GM23338 (cell line): ENCODE results near the gene ASTN1. TPM values are rescaled to one million over a fixed set of nuclear protein-coding genes. Genes with fewer than 3 reads are reported as not detected.

Experiments used
- ATAC-seq: fragments of 200-7000 bp; cut with Tn5 transposase; 3 replicates; pipeline ENCODE4 v1.9.1; 2020
- DNase-seq: peaks from one replicate; pipeline ENCODE4 v3.0.0-alpha.2; 2015; ENCODE audit warnings: low spot score
- H2AFZ ChIP-seq: fragments of 200-600 bp; sonication (generic); 2 replicates; pipeline ENCODE4 v1.8.0; 2016; ENCODE audit warnings: antibody characterized with exemption, mild to moderate bottlenecking, moderate library complexity
- H3F3A ChIP-seq: fragments of 200-600 bp; sonication (generic); replicated peaks from 2 replicates; pipeline ENCODE4 v1.8.0; 2017; ENCODE audit warnings: antibody characterized with exemption, mixed run types, low read depth
- H3K27ac ChIP-seq: fragments of 200-600 bp; sonication (generic); 2 replicates; pipeline ENCODE4 v1.6.1; 2016; ENCODE audit warnings: low read depth
- H3K27me3 ChIP-seq: fragments of 200-600 bp; sonication (generic); 2 replicates; pipeline ENCODE4 v1.8.0; 2016; ENCODE audit warnings: mild to moderate bottlenecking, mixed run types, moderate library complexity; ENCODE audit not compliant: insufficient read depth
- H3K36me3 ChIP-seq: fragments of 200-600 bp; sonication (generic); 2 replicates; pipeline ENCODE4 v1.8.0; 2016; ENCODE audit warnings: mild to moderate bottlenecking; ENCODE audit not compliant: insufficient read depth
- H3K4me1 ChIP-seq: fragments of 200-600 bp; sonication (generic); 2 replicates; pipeline ENCODE4 v1.8.0; 2016; ENCODE audit warnings: mild to moderate bottlenecking, moderate library complexity; ENCODE audit not compliant: insufficient read depth
- H3K4me2 ChIP-seq: fragments of 200-600 bp; sonication (generic); 2 replicates; pipeline ENCODE4 v1.7.1; 2017; ENCODE audit warnings: mixed run types
- H3K4me3 ChIP-seq: fragments of 200-600 bp; sonication (generic); 2 replicates; pipeline ENCODE4 v1.6.1; 2016; ENCODE audit warnings: mixed run types
- H3K79me2 ChIP-seq: fragments of 200-600 bp; sonication (generic); replicated peaks from 2 replicates; pipeline ENCODE4 v1.8.0; 2017; ENCODE audit warnings: mild to moderate bottlenecking; ENCODE audit not compliant: insufficient read depth
- H3K9me2 ChIP-seq: fragments of 200-600 bp; sonication (generic); 2 replicates; pipeline ENCODE4 v1.8.0; 2017; ENCODE audit not compliant: insufficient read depth
- H4K20me1 ChIP-seq: fragments of 200-600 bp; sonication (generic); replicated peaks from 2 replicates; pipeline ENCODE4 v1.8.0; 2017; ENCODE audit warnings: mild to moderate bottlenecking; ENCODE audit not compliant: insufficient read depth
- H3K27ac Mint-ChIP-seq: 2 replicates; pipeline ENCODE4 v1.8.0; 2020; ENCODE audit warnings: inconsistent platforms, mild to moderate bottlenecking, moderate library complexity, mixed read lengths
- H3K27me3 Mint-ChIP-seq: 3 replicates; pipeline ENCODE4 v1.8.0; 2022; ENCODE audit warnings: low read depth, mild to moderate bottlenecking, moderate library complexity, mixed read lengths, inconsistent platforms; ENCODE audit not compliant: insufficient read depth, poor library complexity
- H3K36me3 Mint-ChIP-seq: 3 replicates; pipeline ENCODE4 v1.8.0; 2021; ENCODE audit warnings: low read depth, mild to moderate bottlenecking, inconsistent platforms, moderate library complexity, mixed read lengths
- H3K4me1 Mint-ChIP-seq: 3 replicates; pipeline ENCODE4 v1.8.0; 2020; ENCODE audit warnings: mild to moderate bottlenecking, inconsistent platforms, mixed read lengths
- H3K4me3 Mint-ChIP-seq: 3 replicates; pipeline ENCODE4 v1.8.0; 2021; ENCODE audit warnings: moderate library complexity, mild to moderate bottlenecking, inconsistent platforms, mixed read lengths
- H3K9me3 Mint-ChIP-seq: 3 replicates; pipeline ENCODE4 v1.8.0; 2020; ENCODE audit warnings: moderate library complexity, mild to moderate bottlenecking, inconsistent platforms, mixed read lengths
- CREB1 ChIP-seq: fragments of 250-450 bp; sonication (Bioruptor Pico); IDR thresholded peaks from 2 replicates; pipeline ENCODE4 v1.5.0; 2020; ENCODE audit warnings: low read depth, mild to moderate bottlenecking, moderate library complexity
- EZH2 ChIP-seq: fragments of 200-600 bp; sonication (generic); IDR thresholded peaks from one replicate; pipeline ENCODE4 v1.8.0; 2017; ENCODE audit warnings: antibody characterized with exemption, mild to moderate bottlenecking, low read depth; ENCODE audit not compliant: unreplicated experiment
- EZH2phosphoT487 ChIP-seq: fragments of 200-600 bp; sonication (generic); IDR thresholded peaks from one replicate; pipeline ENCODE4 v1.8.1; 2018; ENCODE audit warnings: antibody characterized with exemption; ENCODE audit not compliant: unreplicated experiment
- JUNB ChIP-seq: IDR thresholded peaks from one replicate; pipeline ENCODE4 v1.6.1; 2016; ENCODE audit warnings: antibody characterized with exemption; ENCODE audit not compliant: unreplicated experiment
- NANOG ChIP-seq: IDR thresholded peaks from 2 replicates; pipeline ENCODE4 v1.6.1; 2016; ENCODE audit warnings: antibody characterized with exemption, borderline replicate concordance
- POLR2AphosphoS5 ChIP-seq: IDR thresholded peaks from 2 replicates; pipeline ENCODE4 v1.6.1; 2016; ENCODE audit warnings: antibody characterized with exemption, low read depth
- STAT1 ChIP-seq: IDR thresholded peaks from one replicate; pipeline ENCODE4 v1.6.1; 2016; ENCODE audit warnings: antibody characterized with exemption; ENCODE audit not compliant: unreplicated experiment
- ZNF114 ChIP-seq: fragments of 250-450 bp; sonication (Bioruptor Pico); IDR thresholded peaks from 2 replicates; pipeline ENCODE4 v1.5.0; 2020; ENCODE audit warnings: mild to moderate bottlenecking, moderate library complexity
- ZNF331 ChIP-seq: fragments of 250-450 bp; sonication (Bioruptor Pico); IDR thresholded peaks from 2 replicates; pipeline ENCODE4 v1.5.0; 2020; ENCODE audit warnings: low read depth, mild to moderate bottlenecking, moderate library complexity
- polyA plus RNA-seq: library from polyadenylated mRNA; unstranded; fragments of >200 nt; fragmentation: Nextera tagmentation; extraction: Ambion mirVana; gene quantifications from 2 replicates; pipeline ENCODE4 v1.2.1, GENCODE V29; 2016
- total RNA-seq: library from RNA; depleted of rRNA; stranded (reverse); fragments of >200 nt; shearing (Covaris generic); gene quantifications from 2 replicates; pipeline ENCODE4 v1.2.3, GENCODE V29; 2014
- TF ChIP-seq, protein P1 (sequence below): IDR thresholded peaks from 2 replicates; pipeline ENCODE4 v1.6.1; 2016; ENCODE audit warnings: antibody characterized with exemption
- TF ChIP-seq, protein P2 (sequence below): fragments of 250-450 bp; sonication (Bioruptor Pico); IDR thresholded peaks from 2 replicates; pipeline ENCODE4 v1.5.0; 2020; ENCODE audit warnings: mild to moderate bottlenecking, moderate library complexity
- TF ChIP-seq, protein P3 (sequence below): IDR thresholded peaks from one replicate; pipeline ENCODE4 v1.6.1; 2018; ENCODE audit warnings: antibody characterized with exemption; ENCODE audit not compliant: unreplicated experiment
- TF ChIP-seq, protein P4 (sequence below), 2 experiments: fragments of 200-600 bp in 1 of 2; sonication (generic) in 1 of 2; conservative IDR thresholded peaks; 2 replicates each; pipeline versions ENCODE4 v1.5.1 to v1.6.1; 2016 to 2017; ENCODE audit warnings: antibody characterized with exemption in 2 of 2, low read depth in 2 of 2, mild to moderate bottlenecking in 2 of 2, moderate library complexity in 1 of 2

The ASTN1 gene
- total and polyA plus RNA-seq, 2 experiments from 2014 or later = 2.0 to 5.2 TPM

DNA sequence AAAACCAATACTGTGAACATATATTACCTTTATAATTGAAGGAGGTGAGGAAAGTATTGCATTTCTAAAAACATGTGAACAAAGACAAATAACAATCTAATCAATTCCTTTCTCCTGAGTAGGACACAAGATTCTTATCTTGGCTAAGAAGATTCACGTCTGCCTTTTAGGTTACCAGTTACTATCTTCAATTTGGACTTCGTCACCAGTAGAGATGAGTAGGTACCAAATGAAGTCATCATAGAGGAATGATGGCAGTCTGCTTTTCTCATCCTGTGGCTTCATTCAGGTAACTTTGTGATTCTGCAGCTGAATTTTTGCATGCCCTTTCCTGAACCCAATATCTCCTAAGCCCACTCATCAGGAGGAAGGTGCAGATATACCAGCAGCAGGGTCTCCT, 32.4 kb downstream of the ASTN1 start:
- no peak overlapping the region for H3K4me2 ChIP-seq
- no peak overlapping the region for H3K27ac ChIP-seq
- no peaks in the 10 kb centered on the region for H4K20me1 ChIP-seq
- peaks cover 5% of the 10 kb centered on the region; the same call in 1 of the 2 replicates for H3K4me1 ChIP-seq
- no peaks in the 10 kb centered on the region for H3K27me3 Mint-ChIP-seq
- H3K79me2 ChIP-seq = no peaks in the 10 kb centered on the region
- H2AFZ ChIP-seq = no peak overlapping the region
- no peaks in the 10 kb centered on the region for H3K9me3 Mint-ChIP-seq
- no peaks in the 10 kb centered on the region for H3K36me3 Mint-ChIP-seq
- no peaks in the 10 kb centered on the region for H3K36me3 ChIP-seq
- ATAC-seq (no peak), DNase-seq (no peak)
- no peaks in the 10 kb centered on the region for H3F3A ChIP-seq
- TF ChIP-seq POLR2AphosphoS5 (no peak), EZH2 (no peak), JUNB (no peak), CREB1 (CRISPR knock-in tag) (no peak), STAT1 (no peak), EZH2phosphoT487 (no peak), ZNF331 (no peak), NANOG (no peak), ZNF114 (CRISPR knock-in tag) (no peak)
- TF ChIP-seq, protein P1, sequence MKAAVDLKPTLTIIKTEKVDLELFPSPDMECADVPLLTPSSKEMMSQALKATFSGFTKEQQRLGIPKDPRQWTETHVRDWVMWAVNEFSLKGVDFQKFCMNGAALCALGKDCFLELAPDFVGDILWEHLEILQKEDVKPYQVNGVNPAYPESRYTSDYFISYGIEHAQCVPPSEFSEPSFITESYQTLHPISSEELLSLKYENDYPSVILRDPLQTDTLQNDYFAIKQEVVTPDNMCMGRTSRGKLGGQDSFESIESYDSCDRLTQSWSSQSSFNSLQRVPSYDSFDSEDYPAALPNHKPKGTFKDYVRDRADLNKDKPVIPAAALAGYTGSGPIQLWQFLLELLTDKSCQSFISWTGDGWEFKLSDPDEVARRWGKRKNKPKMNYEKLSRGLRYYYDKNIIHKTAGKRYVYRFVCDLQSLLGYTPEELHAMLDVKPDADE = no peak
- TF ChIP-seq, protein P2, sequence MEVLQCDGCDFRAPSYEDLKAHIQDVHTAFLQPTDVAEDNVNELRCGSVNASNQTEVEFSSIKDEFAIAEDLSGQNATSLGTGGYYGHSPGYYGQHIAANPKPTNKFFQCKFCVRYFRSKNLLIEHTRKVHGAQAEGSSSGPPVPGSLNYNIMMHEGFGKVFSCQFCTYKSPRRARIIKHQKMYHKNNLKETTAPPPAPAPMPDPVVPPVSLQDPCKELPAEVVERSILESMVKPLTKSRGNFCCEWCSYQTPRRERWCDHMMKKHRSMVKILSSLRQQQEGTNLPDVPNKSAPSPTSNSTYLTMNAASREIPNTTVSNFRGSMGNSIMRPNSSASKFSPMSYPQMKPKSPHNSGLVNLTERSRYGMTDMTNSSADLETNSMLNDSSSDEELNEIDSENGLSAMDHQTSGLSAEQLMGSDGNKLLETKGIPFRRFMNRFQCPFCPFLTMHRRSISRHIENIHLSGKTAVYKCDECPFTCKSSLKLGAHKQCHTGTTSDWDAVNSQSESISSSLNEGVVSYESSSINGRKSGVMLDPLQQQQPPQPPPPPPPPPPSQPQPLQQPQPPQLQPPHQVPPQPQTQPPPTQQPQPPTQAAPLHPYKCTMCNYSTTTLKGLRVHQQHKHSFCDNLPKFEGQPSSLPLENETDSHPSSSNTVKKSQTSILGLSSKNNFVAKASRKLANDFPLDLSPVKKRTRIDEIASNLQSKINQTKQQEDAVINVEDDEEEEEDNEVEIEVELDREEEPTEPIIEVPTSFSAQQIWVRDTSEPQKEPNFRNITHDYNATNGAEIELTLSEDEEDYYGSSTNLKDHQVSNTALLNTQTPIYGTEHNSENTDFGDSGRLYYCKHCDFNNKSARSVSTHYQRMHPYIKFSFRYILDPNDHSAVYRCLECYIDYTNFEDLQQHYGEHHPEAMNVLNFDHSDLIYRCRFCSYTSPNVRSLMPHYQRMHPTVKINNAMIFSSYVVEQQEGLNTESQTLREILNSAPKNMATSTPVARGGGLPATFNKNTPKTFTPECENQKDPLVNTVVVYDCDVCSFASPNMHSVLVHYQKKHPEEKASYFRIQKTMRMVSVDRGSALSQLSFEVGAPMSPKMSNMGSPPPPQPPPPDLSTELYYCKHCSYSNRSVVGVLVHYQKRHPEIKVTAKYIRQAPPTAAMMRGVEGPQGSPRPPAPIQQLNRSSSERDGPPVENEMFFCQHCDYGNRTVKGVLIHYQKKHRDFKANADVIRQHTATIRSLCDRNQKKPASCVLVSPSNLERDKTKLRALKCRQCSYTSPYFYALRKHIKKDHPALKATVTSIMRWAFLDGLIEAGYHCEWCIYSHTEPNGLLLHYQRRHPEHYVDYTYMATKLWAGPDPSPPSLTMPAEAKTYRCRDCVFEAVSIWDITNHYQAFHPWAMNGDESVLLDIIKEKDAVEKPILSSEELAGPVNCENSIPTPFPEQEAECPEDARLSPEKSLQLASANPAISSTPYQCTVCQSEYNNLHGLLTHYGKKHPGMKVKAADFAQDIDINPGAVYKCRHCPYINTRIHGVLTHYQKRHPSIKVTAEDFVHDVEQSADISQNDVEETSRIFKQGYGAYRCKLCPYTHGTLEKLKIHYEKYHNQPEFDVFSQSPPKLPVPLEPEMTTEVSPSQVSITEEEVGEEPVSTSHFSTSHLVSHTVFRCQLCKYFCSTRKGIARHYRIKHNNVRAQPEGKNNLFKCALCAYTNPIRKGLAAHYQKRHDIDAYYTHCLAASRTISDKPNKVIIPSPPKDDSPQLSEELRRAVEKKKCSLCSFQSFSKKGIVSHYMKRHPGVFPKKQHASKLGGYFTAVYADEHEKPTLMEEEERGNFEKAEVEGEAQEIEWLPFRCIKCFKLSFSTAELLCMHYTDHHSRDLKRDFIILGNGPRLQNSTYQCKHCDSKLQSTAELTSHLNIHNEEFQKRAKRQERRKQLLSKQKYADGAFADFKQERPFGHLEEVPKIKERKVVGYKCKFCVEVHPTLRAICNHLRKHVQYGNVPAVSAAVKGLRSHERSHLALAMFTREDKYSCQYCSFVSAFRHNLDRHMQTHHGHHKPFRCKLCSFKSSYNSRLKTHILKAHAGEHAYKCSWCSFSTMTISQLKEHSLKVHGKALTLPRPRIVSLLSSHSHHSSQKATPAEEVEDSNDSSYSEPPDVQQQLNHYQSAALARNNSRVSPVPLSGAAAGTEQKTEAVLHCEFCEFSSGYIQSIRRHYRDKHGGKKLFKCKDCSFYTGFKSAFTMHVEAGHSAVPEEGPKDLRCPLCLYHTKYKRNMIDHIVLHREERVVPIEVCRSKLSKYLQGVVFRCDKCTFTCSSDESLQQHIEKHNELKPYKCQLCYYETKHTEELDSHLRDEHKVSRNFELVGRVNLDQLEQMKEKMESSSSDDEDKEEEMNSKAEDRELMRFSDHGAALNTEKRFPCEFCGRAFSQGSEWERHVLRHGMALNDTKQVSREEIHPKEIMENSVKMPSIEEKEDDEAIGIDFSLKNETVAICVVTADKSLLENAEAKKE (CRISPR knock-in tag) = no peak
- TF ChIP-seq, protein P3, sequence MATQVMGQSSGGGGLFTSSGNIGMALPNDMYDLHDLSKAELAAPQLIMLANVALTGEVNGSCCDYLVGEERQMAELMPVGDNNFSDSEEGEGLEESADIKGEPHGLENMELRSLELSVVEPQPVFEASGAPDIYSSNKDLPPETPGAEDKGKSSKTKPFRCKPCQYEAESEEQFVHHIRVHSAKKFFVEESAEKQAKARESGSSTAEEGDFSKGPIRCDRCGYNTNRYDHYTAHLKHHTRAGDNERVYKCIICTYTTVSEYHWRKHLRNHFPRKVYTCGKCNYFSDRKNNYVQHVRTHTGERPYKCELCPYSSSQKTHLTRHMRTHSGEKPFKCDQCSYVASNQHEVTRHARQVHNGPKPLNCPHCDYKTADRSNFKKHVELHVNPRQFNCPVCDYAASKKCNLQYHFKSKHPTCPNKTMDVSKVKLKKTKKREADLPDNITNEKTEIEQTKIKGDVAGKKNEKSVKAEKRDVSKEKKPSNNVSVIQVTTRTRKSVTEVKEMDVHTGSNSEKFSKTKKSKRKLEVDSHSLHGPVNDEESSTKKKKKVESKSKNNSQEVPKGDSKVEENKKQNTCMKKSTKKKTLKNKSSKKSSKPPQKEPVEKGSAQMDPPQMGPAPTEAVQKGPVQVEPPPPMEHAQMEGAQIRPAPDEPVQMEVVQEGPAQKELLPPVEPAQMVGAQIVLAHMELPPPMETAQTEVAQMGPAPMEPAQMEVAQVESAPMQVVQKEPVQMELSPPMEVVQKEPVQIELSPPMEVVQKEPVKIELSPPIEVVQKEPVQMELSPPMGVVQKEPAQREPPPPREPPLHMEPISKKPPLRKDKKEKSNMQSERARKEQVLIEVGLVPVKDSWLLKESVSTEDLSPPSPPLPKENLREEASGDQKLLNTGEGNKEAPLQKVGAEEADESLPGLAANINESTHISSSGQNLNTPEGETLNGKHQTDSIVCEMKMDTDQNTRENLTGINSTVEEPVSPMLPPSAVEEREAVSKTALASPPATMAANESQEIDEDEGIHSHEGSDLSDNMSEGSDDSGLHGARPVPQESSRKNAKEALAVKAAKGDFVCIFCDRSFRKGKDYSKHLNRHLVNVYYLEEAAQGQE = no peak
- TF ChIP-seq, protein P4, sequence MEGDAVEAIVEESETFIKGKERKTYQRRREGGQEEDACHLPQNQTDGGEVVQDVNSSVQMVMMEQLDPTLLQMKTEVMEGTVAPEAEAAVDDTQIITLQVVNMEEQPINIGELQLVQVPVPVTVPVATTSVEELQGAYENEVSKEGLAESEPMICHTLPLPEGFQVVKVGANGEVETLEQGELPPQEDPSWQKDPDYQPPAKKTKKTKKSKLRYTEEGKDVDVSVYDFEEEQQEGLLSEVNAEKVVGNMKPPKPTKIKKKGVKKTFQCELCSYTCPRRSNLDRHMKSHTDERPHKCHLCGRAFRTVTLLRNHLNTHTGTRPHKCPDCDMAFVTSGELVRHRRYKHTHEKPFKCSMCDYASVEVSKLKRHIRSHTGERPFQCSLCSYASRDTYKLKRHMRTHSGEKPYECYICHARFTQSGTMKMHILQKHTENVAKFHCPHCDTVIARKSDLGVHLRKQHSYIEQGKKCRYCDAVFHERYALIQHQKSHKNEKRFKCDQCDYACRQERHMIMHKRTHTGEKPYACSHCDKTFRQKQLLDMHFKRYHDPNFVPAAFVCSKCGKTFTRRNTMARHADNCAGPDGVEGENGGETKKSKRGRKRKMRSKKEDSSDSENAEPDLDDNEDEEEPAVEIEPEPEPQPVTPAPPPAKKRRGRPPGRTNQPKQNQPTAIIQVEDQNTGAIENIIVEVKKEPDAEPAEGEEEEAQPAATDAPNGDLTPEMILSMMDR (conservative IDR thresholded peaks at IDR 0.05; ENCODE audit: low read depth in 2 of 2) = no peak
- H3K27ac Mint-ChIP-seq = no peak overlapping the region
- no peaks in the 10 kb centered on the region for H3K9me2 ChIP-seq
- no peaks in the 10 kb centered on the region for H3K27me3 ChIP-seq
- H3K4me1 Mint-ChIP-seq = peaks cover 8% of the 10 kb centered on the region
- no peak overlapping the region for H3K4me3 Mint-ChIP-seq
- no peak overlapping the region for H3K4me3 ChIP-seq
